ENCODE results near the gene GJB1. TPM values are rescaled to one million over a fixed set of nuclear protein-coding genes. Genes with fewer than 3 reads are reported as not detected.

Gene GJB1
- total RNA-seq, 4 donors from 2014 or later, result 0.19 to 2.4 (median 1.5) TPM

GRCh38 chrX:71184803-71185495 lies 38.1 kb upstream of the GJB1 start:
- H3K4me3 ChIP-seq (ENCODE audit: low read depth, poor library complexity, severe bottlenecking), result no peak overlapping the region
- TF ChIP-seq CTCF (IDR thresholded peaks at IDR 0.05), result no peak
- TF ChIP-seq POLR2A (IDR thresholded peaks at IDR 0.05), result no peak
- intact Hi-C loops (cut with DNase I; ENCODE audit: low total_unique reads), result no loop called here
- WGBS, 2 donors, result 65 to 66% methylated on average over 4 of the region's 4 CpGs
- no peak for DNase-seq (ENCODE audit: low spot score in 2 of 2)

GRCh38 chrX:71191248-71191647 lies 31.8 kb upstream of the GJB1 start:
- H3K4me3 ChIP-seq (ENCODE audit: low read depth, poor library complexity, severe bottlenecking), result no peak overlapping the region
- TF ChIP-seq POLR2A (IDR thresholded peaks at IDR 0.05), result no peak
- no peak for TF ChIP-seq CTCF (IDR thresholded peaks at IDR 0.05)
- DNase-seq (ENCODE audit: low spot score in 2 of 2), result no peak
- intact Hi-C loops (cut with DNase I; ENCODE audit: low total_unique reads), result no loop called here

- no peak for TF ChIP-seq CTCF (IDR thresholded peaks at IDR 0.05)
- no peak for TF ChIP-seq POLR2A (IDR thresholded peaks at IDR 0.05)
- WGBS, 2 donors, result 60 to 70% methylated on average over 4 of the region's 4 CpGs
- no peak overlapping the region for H3K4me3 ChIP-seq (ENCODE audit: low read depth, poor library complexity, severe bottlenecking)
- intact Hi-C loops (cut with DNase I; ENCODE audit: low total_unique reads), result no loop called here
- DNase-seq (ENCODE audit: low spot score in 2 of 2), result no peak
These were observed 26.9 kb upstream of the GJB1 start for GRCh38 chrX:71195964-71196649.

- H3K4me3 ChIP-seq (ENCODE audit: low read depth, poor library complexity, severe bottlenecking), result no peak overlapping the region
- no peak for DNase-seq (ENCODE audit: low spot score in 2 of 2)
- intact Hi-C loops (cut with DNase I; ENCODE audit: low total_unique reads), result no loop called here
- WGBS, 2 donors, result 48 to 69% methylated on average over 3 of the region's 3 CpGs
- TF ChIP-seq CTCF (IDR thresholded peaks at IDR 0.05) (no peak), POLR2A (IDR thresholded peaks at IDR 0.05) (no peak)
These were observed 25.0 kb upstream of the GJB1 start for GRCh38 chrX:71198066-71198465.

GRCh38 chrX:71199252-71200008 lies 23.6 kb upstream of the GJB1 start:
- intact Hi-C loops (cut with DNase I; ENCODE audit: low total_unique reads), result no loop called here
- 83 to 85% methylated on average over 5 to 7 of the region's 7 CpGs for WGBS, 2 donors
- TF ChIP-seq POLR2A (IDR thresholded peaks at IDR 0.05), result no peak
- no peak for TF ChIP-seq CTCF (IDR thresholded peaks at IDR 0.05)
- no peak for DNase-seq (ENCODE audit: low spot score in 2 of 2)
- no peak overlapping the region for H3K4me3 ChIP-seq (ENCODE audit: low read depth, poor library complexity, severe bottlenecking)

All from lower leg skin (tissue), 4 donors.